SK-N-SH treated with all-trans-retinoic acid at 6 μM for 48 hours (cell line): Measurements from ENCODE around the gene KCNK6.

Source experiments
- ATAC-seq: fragments of 200-7000 bp; cut with Tn5 transposase; 3 replicates; pipeline ENCODE4 v1.9.1; 2020; ENCODE audit warnings: mild to moderate bottlenecking, moderate library complexity
- ARNTL ChIP-seq: fragments of 450-650 bp; formaldehyde crosslinking; IDR thresholded peaks from 2 replicates; pipeline ENCODE4 v1.5.0; 2020; ENCODE audit warnings: low read depth, mild to moderate bottlenecking, moderate library complexity, borderline replicate concordance
- BACH2 ChIP-seq: fragments of 250-450 bp; sonication (Bioruptor Pico); IDR thresholded peaks from 2 replicates; pipeline ENCODE4 v1.9.0; 2021; ENCODE audit warnings: mild to moderate bottlenecking, borderline replicate concordance
- CREB5 ChIP-seq: fragments of 250-450 bp; sonication (Bioruptor Pico); IDR thresholded peaks from 2 replicates; pipeline ENCODE4 v1.5.1; 2020; ENCODE audit warnings: low read depth, mild to moderate bottlenecking, moderate library complexity
- CSDC2 ChIP-seq: fragments of 250-450 bp; sonication (Bioruptor Pico); IDR thresholded peaks from 2 replicates; pipeline ENCODE4 v1.5.0; 2020; ENCODE audit warnings: mild to moderate bottlenecking, moderate library complexity
- CSRNP3 ChIP-seq: fragments of 250-450 bp; sonication (Bioruptor Pico); IDR thresholded peaks from 2 replicates; pipeline ENCODE4 v1.5.1; 2021; ENCODE audit warnings: mild to moderate bottlenecking, moderate library complexity
- ESRRG ChIP-seq: fragments of 250-450 bp; sonication (Bioruptor Pico); IDR thresholded peaks from 2 replicates; pipeline ENCODE4 v1.6.1; 2021; ENCODE audit warnings: mild to moderate bottlenecking
- GLIS3 ChIP-seq: fragments of 250-450 bp; sonication (Bioruptor Pico); IDR thresholded peaks from 2 replicates; pipeline ENCODE4 v1.5.0; 2020; ENCODE audit warnings: mild to moderate bottlenecking, moderate library complexity
- ISL1 ChIP-seq: fragments of 250-450 bp; sonication (Bioruptor Pico); IDR thresholded peaks from 2 replicates; pipeline ENCODE4 v2.1.2; 2022; ENCODE audit warnings: mild to moderate bottlenecking, moderate library complexity
- OSR1 ChIP-seq: fragments of 250-450 bp; sonication (Bioruptor Pico); IDR thresholded peaks from 2 replicates; pipeline ENCODE4 v1.8.0; 2022; ENCODE audit warnings: moderate library complexity, mild to moderate bottlenecking, inconsistent platforms
- PATZ1 ChIP-seq: fragments of 250-450 bp; sonication (Bioruptor Pico); IDR thresholded peaks from 2 replicates; pipeline ENCODE4 v1.8.0; 2020; ENCODE audit warnings: mild to moderate bottlenecking, moderate library complexity, borderline replicate concordance
- PPARA ChIP-seq: fragments of 250-450 bp; sonication (Bioruptor Pico); IDR thresholded peaks from 2 replicates; pipeline ENCODE4 v1.5.0; 2020; ENCODE audit warnings: mild to moderate bottlenecking, borderline replicate concordance
- RARB ChIP-seq: fragments of 250-450 bp; sonication (Bioruptor Pico); IDR thresholded peaks from 2 replicates; pipeline ENCODE4 v1.8.0; 2021; ENCODE audit warnings: mild to moderate bottlenecking, moderate library complexity
- SNAI2 ChIP-seq: fragments of 250-450 bp; sonication (Bioruptor Pico); IDR thresholded peaks from 2 replicates; pipeline ENCODE4 v1.5.0; 2020; ENCODE audit warnings: mild to moderate bottlenecking, moderate library complexity
- TCF4 ChIP-seq: fragments of 250-450 bp; sonication (Bioruptor Pico); IDR thresholded peaks from 2 replicates; pipeline ENCODE4 v1.8.0; 2021; ENCODE audit warnings: mild to moderate bottlenecking, moderate library complexity, borderline replicate concordance
- TOX ChIP-seq: fragments of 250-450 bp; sonication (Bioruptor Pico); IDR thresholded peaks from 2 replicates; pipeline ENCODE4 v1.8.0; 2021; ENCODE audit warnings: mild to moderate bottlenecking, moderate library complexity, borderline replicate concordance
- TSHZ2 ChIP-seq: fragments of 250-450 bp; sonication (Bioruptor Pico); IDR thresholded peaks from 2 replicates; pipeline ENCODE4 v1.5.0; 2020; ENCODE audit warnings: mild to moderate bottlenecking, moderate library complexity
- ZC3H10 ChIP-seq: fragments of 250-450 bp; sonication (Bioruptor Pico); IDR thresholded peaks from 2 replicates; pipeline ENCODE4 v1.5.1; 2021; ENCODE audit warnings: mild to moderate bottlenecking, moderate library complexity
- ZFP3 ChIP-seq: fragments of 250-450 bp; sonication (Bioruptor Pico); IDR thresholded peaks from 2 replicates; pipeline ENCODE4 v1.5.0; 2020; ENCODE audit warnings: mild to moderate bottlenecking, moderate library complexity
- ZFP30 ChIP-seq: fragments of 450-650 bp; formaldehyde crosslinking; IDR thresholded peaks from 2 replicates; pipeline ENCODE4 v1.5.0; 2022; ENCODE audit warnings: mild to moderate bottlenecking, moderate library complexity
- ZNF70 ChIP-seq: fragments of 450-650 bp; formaldehyde crosslinking; IDR thresholded peaks from 2 replicates; pipeline ENCODE4 v1.5.0; 2020; ENCODE audit warnings: mild to moderate bottlenecking, moderate library complexity
- ZNF8 ChIP-seq: fragments of 450-650 bp; formaldehyde crosslinking; IDR thresholded peaks from 2 replicates; pipeline ENCODE4 v1.5.0; 2020; ENCODE audit warnings: mild to moderate bottlenecking, moderate library complexity
- TF ChIP-seq, protein P1 (sequence below): fragments of 250-450 bp; sonication (Bioruptor Pico); IDR thresholded peaks from 2 replicates; pipeline ENCODE4 v1.8.0; 2021; ENCODE audit warnings: low read depth, mild to moderate bottlenecking, moderate library complexity, borderline replicate concordance

KCNK6 gene

DNA sequence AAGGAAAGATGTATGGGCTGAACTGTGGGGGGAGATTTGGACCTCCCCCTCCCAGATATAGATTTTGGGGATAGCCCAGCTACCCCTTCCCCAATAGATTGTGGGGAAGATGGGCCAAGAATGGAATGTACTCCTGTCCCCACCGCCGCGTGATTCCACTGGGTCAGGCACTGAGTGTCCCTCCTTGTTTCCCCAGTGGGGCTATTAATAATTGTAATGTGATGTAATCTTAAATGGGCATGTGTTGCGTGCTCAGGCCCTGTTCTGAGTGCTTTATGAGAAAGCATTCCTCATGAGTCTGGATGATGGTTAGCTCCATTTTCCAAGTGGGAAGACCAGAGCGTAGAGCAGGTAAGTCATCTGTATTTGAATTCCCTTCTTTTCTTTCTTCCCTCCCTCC is 56.1 kb downstream of the KCNK6 start:
- TF ChIP-seq ZC3H10 (CRISPR knock-in tag): no peak
- no peak for TF ChIP-seq CSRNP3
- TF ChIP-seq SNAI2: no peak
- TF ChIP-seq ISL1 (CRISPR knock-in tag): no peak
- no peak for TF ChIP-seq ZFP3
- no peak for TF ChIP-seq ZNF8 (CRISPR knock-in tag)
- TF ChIP-seq ARNTL (CRISPR knock-in tag): no peak
- TF ChIP-seq ZNF70: no peak
- no peak for ATAC-seq

GRCh38 chr19:38376576-38376975 is 56.9 kb downstream of the KCNK6 start:
- no peak for ATAC-seq
- TF ChIP-seq ESRRG (CRISPR knock-in tag) (no peak), BACH2 (no peak), CSRNP3 (no peak), ISL1 (CRISPR knock-in tag) (no peak), TCF4 (CRISPR knock-in tag) (no peak), PPARA (no peak), TSHZ2 (no peak), ZNF70 (no peak), CREB5 (CRISPR knock-in tag) (no peak), ZNF8 (CRISPR knock-in tag) (no peak), ZFP3 (no peak), OSR1 (CRISPR knock-in tag) (no peak), GLIS3 (CRISPR knock-in tag) (no peak), ZFP30 (no peak), ZC3H10 (CRISPR knock-in tag) (no peak), RARB (no peak), ARNTL (CRISPR knock-in tag) (no peak), PATZ1 (CRISPR knock-in tag) (no peak), TOX (no peak), CSDC2 (no peak)

DNA sequence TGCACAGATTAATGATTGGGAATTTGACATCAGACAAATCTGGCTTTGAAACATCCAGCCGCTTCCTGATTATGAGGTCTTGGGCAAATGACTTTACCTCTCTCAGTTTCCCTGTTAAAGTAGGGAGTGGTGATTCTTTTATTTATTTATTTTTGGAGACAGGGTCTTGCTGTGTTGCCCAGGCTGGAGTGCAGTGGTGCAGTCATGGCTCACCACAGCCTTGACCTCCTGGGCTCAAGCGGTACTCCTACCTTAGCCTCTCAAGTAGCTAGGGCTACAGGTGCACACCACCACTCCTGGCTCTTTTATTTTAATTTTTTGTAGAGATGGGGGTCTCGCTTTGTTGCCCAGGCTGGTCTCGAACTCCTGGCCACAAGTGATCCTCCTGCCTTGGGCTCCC is 57.4 kb downstream of the KCNK6 start:
- no peak for ATAC-seq
- no peak for TF ChIP-seq OSR1 (CRISPR knock-in tag)
- TF ChIP-seq SNAI2: no peak
- no peak for TF ChIP-seq ZC3H10 (CRISPR knock-in tag)
- TF ChIP-seq PPARA: no peak
- no peak for TF ChIP-seq TSHZ2
- no peak for TF ChIP-seq ZNF70
- no peak for TF ChIP-seq CSRNP3
- TF ChIP-seq, protein P1, sequence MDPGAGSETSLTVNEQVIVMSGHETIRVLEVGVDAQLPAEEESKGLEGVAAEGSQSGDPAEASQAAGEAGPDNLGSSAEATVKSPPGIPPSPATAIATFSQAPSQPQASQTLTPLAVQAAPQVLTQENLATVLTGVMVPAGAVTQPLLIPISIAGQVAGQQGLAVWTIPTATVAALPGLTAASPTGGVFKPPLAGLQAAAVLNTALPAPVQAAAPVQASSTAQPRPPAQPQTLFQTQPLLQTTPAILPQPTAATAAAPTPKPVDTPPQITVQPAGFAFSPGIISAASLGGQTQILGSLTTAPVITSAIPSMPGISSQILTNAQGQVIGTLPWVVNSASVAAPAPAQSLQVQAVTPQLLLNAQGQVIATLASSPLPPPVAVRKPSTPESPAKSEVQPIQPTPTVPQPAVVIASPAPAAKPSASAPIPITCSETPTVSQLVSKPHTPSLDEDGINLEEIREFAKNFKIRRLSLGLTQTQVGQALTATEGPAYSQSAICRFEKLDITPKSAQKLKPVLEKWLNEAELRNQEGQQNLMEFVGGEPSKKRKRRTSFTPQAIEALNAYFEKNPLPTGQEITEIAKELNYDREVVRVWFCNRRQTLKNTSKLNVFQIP (CRISPR knock-in tag): no peak
- no peak for TF ChIP-seq BACH2
- no peak for TF ChIP-seq GLIS3 (CRISPR knock-in tag)
- TF ChIP-seq ZFP3: no peak
